GM20000 (cell line): Measurements from ENCODE around the gene EFNB1.

Source experiments
- DNase-seq: peaks from one replicate; pipeline ENCODE4 v3.0.0; 2012; ENCODE audit warnings: low spot score
- CTCF ChIP-seq: IDR thresholded peaks from 2 replicates; pipeline ENCODE4 v1.5.1; 2012; ENCODE audit warnings: mild to moderate bottlenecking, control low read depth; ENCODE audit errors: extremely low read depth, missing control alignments

The EFNB1 gene

GRCh38 chrX:68878977-68879645 lies 50.3 kb downstream of the EFNB1 start:
- no peak for TF ChIP-seq CTCF
- DNase-seq, result no peak

- no peak for TF ChIP-seq CTCF
- DNase-seq, result no peak
Observed at GRCh38 chrX:68880846-68881552, 52.2 kb downstream of the EFNB1 start.

GRCh38 chrX:68881911-68882310 lies 53.1 kb downstream of the EFNB1 start:
- no peak for DNase-seq

GRCh38 chrX:68883800-68884199 lies 55.0 kb downstream of the EFNB1 start:
- no peak for TF ChIP-seq CTCF
- DNase-seq, result no peak

More at GRCh38 chrX:68881911-68882310, 53.1 kb downstream of the EFNB1 start:
- no peak for TF ChIP-seq CTCF

- no peak for TF ChIP-seq CTCF
- DNase-seq, result no peak
Observed at GRCh38 chrX:68889249-68889648, 60.4 kb downstream of the EFNB1 start.
